Smooth muscle cell of the brain vasculature (primary cell): ENCODE results near the gene SUSD3.
"Not testable (repeated sequence)": the region's sequence is repeated elsewhere in the genome, so short reads cannot be mapped to it uniquely, and the experiment has no call there.

Source experiments
- DNase-seq: peaks from one replicate; pipeline ENCODE4 v3.0.0-alpha.2; 2012; ENCODE audit warnings: low read depth, low spot score

SUSD3 gene

GRCh38 chr9:93092251-93092991, 33.9 kb downstream of the SUSD3 start:
- no peak for DNase-seq

GRCh38 chr9:93093127-93093876, 34.8 kb downstream of the SUSD3 start:
- no peak for DNase-seq

- no peak for DNase-seq
Measured at GRCh38 chr9:93093877-93094657, 35.6 kb downstream of the SUSD3 start.

GRCh38 chr9:93094658-93095204, 36.2 kb downstream of the SUSD3 start:
- DNase-seq = no peak

- peak; percentile 93 for DNase-seq
Measured at GRCh38 chr9:93095205-93096130, 37.0 kb downstream of the SUSD3 start.

GRCh38 chr9:93096131-93096802, 37.8 kb downstream of the SUSD3 start, which contains the start of gene CARD19:
Gene CARD19 (plus strand): TSS chr9:93096217. CDS start chr9:93096346, 129 bp downstream.
- no peak for DNase-seq

- DNase-seq = no peak
Measured at GRCh38 chr9:93096811-93097382, 38.4 kb downstream of the SUSD3 start.

GRCh38 chr9:93097511-93098201, 39.2 kb downstream of the SUSD3 start:
- DNase-seq = no peak

GRCh38 chr9:93098236-93098946, 39.9 kb downstream of the SUSD3 start:
- DNase-seq = peak; percentile 90

GRCh38 chr9:93099551-93100275, 41.2 kb downstream of the SUSD3 start:
- no peak for DNase-seq

GRCh38 chr9:93100276-93100636, 41.8 kb downstream of the SUSD3 start:
- no peak for DNase-seq

GRCh38 chr9:93101086-93101485, 42.6 kb downstream of the SUSD3 start:
- not testable (repeated sequence) for DNase-seq

GRCh38 chr9:93105620-93106019, 47.1 kb downstream of the SUSD3 start:
- no peak for DNase-seq

GRCh38 chr9:93107151-93107824, 48.8 kb downstream of the SUSD3 start:
- no peak for DNase-seq

- no peak for DNase-seq
Measured at GRCh38 chr9:93107825-93108161, 49.3 kb downstream of the SUSD3 start.

GRCh38 chr9:93108291-93109041, 50.0 kb downstream of the SUSD3 start:
- no peak for DNase-seq
